Right cardiac atrium (tissue), 5 donors: ENCODE measurements around the gene ETV6. TPM values are rescaled to one million over a fixed set of nuclear protein-coding genes. Genes with fewer than 3 reads are reported as not detected.
A peak's percentile ranks its signal among the peaks of the same experiment; 100 is the strongest.
"Not testable (repeated sequence)": the region's sequence is repeated elsewhere in the genome, so short reads cannot be mapped to it uniquely, and the experiment has no call there.

Experiments
- ATAC-seq, 2 donors: fragments of 200-7000 bp; cut with Tn5 transposase; one replicate each; pipeline versions ENCODE4 v1.8.0 to v1.9.1; 2020; ENCODE audit warnings: moderate library complexity in 2 of 2, mild to moderate bottlenecking in 1 of 2
- DNase-seq, 3 donors: peaks; one replicate each; pipeline ENCODE4 v3.0.0-alpha.2; 2020
- H3K27ac ChIP-seq: one replicate; pipeline ENCODE4 v1.5.1; 2013; ENCODE audit warnings: mild to moderate bottlenecking, low read length, control low read depth, moderate library complexity
- H3K27me3 ChIP-seq: one replicate; pipeline ENCODE4 v1.6.1; 2013; ENCODE audit not compliant: control insufficient read depth, insufficient read depth
- H3K4me1 ChIP-seq: one replicate; pipeline ENCODE4 v1.6.1; 2013; ENCODE audit warnings: low read length; ENCODE audit not compliant: control insufficient read depth, insufficient read depth
- H3K4me3 ChIP-seq: one replicate; pipeline ENCODE4 v1.5.1; 2013; ENCODE audit warnings: low read length, control low read depth
- H3K9me3 ChIP-seq: one replicate; pipeline ENCODE4 v1.6.1; 2013; ENCODE audit warnings: low read length; ENCODE audit not compliant: control insufficient read depth
- WGBS: extraction: QIAGEN DNeasy Blood & Tissue Kit; methylation state at CpG from one replicate; pipeline ENCODE4 v1.1.7; 2013; 5-methylcytosine and 5-hydroxymethylcytosine counted together
- intact Hi-C, 4 donors: fragments of 100-400 bp; cut with DNase I; formaldehyde crosslinking; loops; one replicate each; pipeline versions ENCODE4 v1.11.0 to v1.14.0; 2022 to 2023
- polyA plus RNA-seq: library from polyadenylated mRNA; stranded (reverse); fragments of 200-250 nt; gene quantifications from one replicate; pipeline ENCODE4 v1.2.3, GENCODE V29; 2013
- total RNA-seq, 4 donors: library from RNA; stranded (reverse); fragmentation: NEBNext Ultra II Directional; extraction: Animal tissue kit (Norgen Biotek cat#: 25700); gene quantifications; one replicate each; pipeline ENCODE4 v1.2.1, GENCODE V29; 2021
- donor health status: healthy with polysubstance abuse.
- donor health status: DM: no; HTN: yes; CAD: no.
- donor health status: DM: no; HTN: no; CAD: no.
- donor health status: DM: no; HTN: yes; CAD: no; lungs with severe emphysema.
- donor health status: DM: yes; HTN: yes; CAD: no.

Gene ETV6
- total and polyA plus RNA-seq, 5 donors = 2.9 to 31.4 (median 11.7) TPM

- intact Hi-C loops, H3K27ac ChIP-seq, H3K27me3 ChIP-seq, ATAC-seq, H3K4me1 ChIP-seq, DNase-seq, H3K9me3 ChIP-seq, H3K4me3 ChIP-seq: not testable (repeated sequence)
- WGBS = 97% methylated on average over 3 of the region's 3 CpGs
Observed at GRCh38 chr12:11681695-11682094, 32.2 kb downstream of the ETV6 start.

- H3K4me3 ChIP-seq = no peak overlapping the region
- H3K27ac ChIP-seq = no peak overlapping the region
- H3K9me3 ChIP-seq = no peaks in the 10 kb centered on the region
- DNase-seq (no peak), ATAC-seq (no peak)
- 50% methylated on average over 3 of the region's 3 CpGs for WGBS
- intact Hi-C loops = no loop called here
- H3K27me3 ChIP-seq = no peaks in the 10 kb centered on the region
- peaks cover 3% of the 10 kb centered on the region for H3K4me1 ChIP-seq
Observed at GRCh38 chr12:11684393-11684792, 34.9 kb downstream of the ETV6 start.

GRCh38 chr12:11684811-11685210, 35.3 kb downstream of the ETV6 start:
- intact Hi-C loops = no loop called here
- ATAC-seq = peak; percentile 29 to 34
- Histone ChIP-seq H3K27ac (no peak overlapping the region), H3K27me3 (no peaks in the 10 kb centered on the region), H3K4me3 (no peak overlapping the region), H3K9me3 (no peaks in the 10 kb centered on the region), H3K4me1 (peaks cover 4% of the 10 kb centered on the region)
- 84% methylated on average over 7 of the region's 7 CpGs for WGBS
- no peak for DNase-seq

- DNase-seq = no peak
- H3K4me1 ChIP-seq = peaks cover 6% of the 10 kb centered on the region
- H3K27me3 ChIP-seq = no peaks in the 10 kb centered on the region
- intact Hi-C loops = no loop called here
- no peaks in the 10 kb centered on the region for H3K9me3 ChIP-seq
- 58% methylated on average over 3 of the region's 3 CpGs for WGBS
- ATAC-seq = no peak
- no peak overlapping the region for H3K4me3 ChIP-seq
- H3K27ac ChIP-seq = no peak overlapping the region
Observed at GRCh38 chr12:11685316-11685715, 35.8 kb downstream of the ETV6 start.

- intact Hi-C loops = no loop called here
- H3K4me3 ChIP-seq = no peak overlapping the region
- H3K4me1 ChIP-seq = peaks cover 6% of the 10 kb centered on the region
- ATAC-seq (no peak), DNase-seq (no peak)
- H3K27me3 ChIP-seq = no peaks in the 10 kb centered on the region
- H3K27ac ChIP-seq = no peak overlapping the region
- H3K9me3 ChIP-seq = no peaks in the 10 kb centered on the region
- WGBS = 75% methylated on average over 2 of the region's 2 CpGs
Observed at GRCh38 chr12:11685716-11686115, 36.2 kb downstream of the ETV6 start.

- WGBS = 87% methylated on average over 2 of the region's 2 CpGs
- DNase-seq = no peak
- peaks cover 6% of the 10 kb centered on the region for H3K4me1 ChIP-seq
- no peak overlapping the region for H3K27ac ChIP-seq
- intact Hi-C loops = no loop called here
- no peaks in the 10 kb centered on the region for H3K27me3 ChIP-seq
- no peaks in the 10 kb centered on the region for H3K9me3 ChIP-seq
- H3K4me3 ChIP-seq = no peak overlapping the region
- ATAC-seq = no peak
Observed at GRCh38 chr12:11686120-11686519, 36.6 kb downstream of the ETV6 start.

- intact Hi-C loops = no loop called here
- no peak for DNase-seq
- H3K4me3 ChIP-seq = no peak overlapping the region
- 76% methylated on average over 2 of the region's 2 CpGs for WGBS
- H3K27me3 ChIP-seq = no peaks in the 10 kb centered on the region
- no peaks in the 10 kb centered on the region for H3K9me3 ChIP-seq
- ATAC-seq = no peak
- H3K4me1 ChIP-seq = peaks cover 7% of the 10 kb centered on the region
- H3K27ac ChIP-seq = no peak overlapping the region
Observed at GRCh38 chr12:11687528-11687927, 38.1 kb downstream of the ETV6 start.

- DNase-seq = no peak
- WGBS = 84% methylated on average over 4 of the region's 4 CpGs
- peaks cover 11% of the 10 kb centered on the region for H3K4me1 ChIP-seq
- no peak overlapping the region for H3K4me3 ChIP-seq
- no peak for ATAC-seq
- no peaks in the 10 kb centered on the region for H3K9me3 ChIP-seq
- no peaks in the 10 kb centered on the region for H3K27me3 ChIP-seq
- no peak overlapping the region for H3K27ac ChIP-seq
- intact Hi-C loops = no loop called here
Observed at GRCh38 chr12:11688379-11688778, 38.9 kb downstream of the ETV6 start.

GRCh38 chr12:11688831-11689230, 39.4 kb downstream of the ETV6 start:
- DNase-seq (no peak), ATAC-seq (no peak)
- Histone ChIP-seq H3K9me3 (no peaks in the 10 kb centered on the region), H3K27me3 (no peaks in the 10 kb centered on the region), H3K4me1 (peaks cover 14% of the 10 kb centered on the region), H3K27ac (no peak overlapping the region), H3K4me3 (no peak overlapping the region)
- intact Hi-C loops = no loop called here
- WGBS = 99% methylated on average over 2 of the region's 2 CpGs

GRCh38 chr12:11689591-11690186, 40.2 kb downstream of the ETV6 start:
- Histone ChIP-seq H3K27ac (no peak overlapping the region), H3K9me3 (no peaks in the 10 kb centered on the region), H3K27me3 (no peaks in the 10 kb centered on the region), H3K4me1 (peaks cover 14% of the 10 kb centered on the region), H3K4me3 (no peak overlapping the region)
- ATAC-seq = no peak
- intact Hi-C loops = no loop called here
- DNase-seq = no peak
- WGBS = 93% methylated on average over 10 of the region's 10 CpGs

GRCh38 chr12:11693067-11693466, 43.6 kb downstream of the ETV6 start:
- 89% methylated on average over 6 of the region's 6 CpGs for WGBS
- DNase-seq = no peak
- H3K9me3 ChIP-seq = no peaks in the 10 kb centered on the region
- H3K27ac ChIP-seq = no peak overlapping the region
- intact Hi-C loops = no loop called here
- no peak overlapping the region for H3K4me3 ChIP-seq
- H3K4me1 ChIP-seq = peaks cover 14% of the 10 kb centered on the region
- H3K27me3 ChIP-seq = no peaks in the 10 kb centered on the region
- no peak for ATAC-seq

GRCh38 chr12:11693601-11694000, 44.1 kb downstream of the ETV6 start:
- H3K4me1 ChIP-seq = peaks cover 14% of the 10 kb centered on the region
- ATAC-seq (no peak), DNase-seq (no peak)
- intact Hi-C loops = no loop called here
- no peak overlapping the region for H3K27ac ChIP-seq
- H3K9me3 ChIP-seq = no peaks in the 10 kb centered on the region
- no peaks in the 10 kb centered on the region for H3K27me3 ChIP-seq
- H3K4me3 ChIP-seq = no peak overlapping the region
